HS-5 (cell line): ENCODE data around the gene MAP3K19.

Experiments used
- DNase-seq: peaks from one replicate; pipeline ENCODE4 v3.0.0-alpha.2; 2012; ENCODE audit warnings: low read depth

MAP3K19 gene

DNA sequence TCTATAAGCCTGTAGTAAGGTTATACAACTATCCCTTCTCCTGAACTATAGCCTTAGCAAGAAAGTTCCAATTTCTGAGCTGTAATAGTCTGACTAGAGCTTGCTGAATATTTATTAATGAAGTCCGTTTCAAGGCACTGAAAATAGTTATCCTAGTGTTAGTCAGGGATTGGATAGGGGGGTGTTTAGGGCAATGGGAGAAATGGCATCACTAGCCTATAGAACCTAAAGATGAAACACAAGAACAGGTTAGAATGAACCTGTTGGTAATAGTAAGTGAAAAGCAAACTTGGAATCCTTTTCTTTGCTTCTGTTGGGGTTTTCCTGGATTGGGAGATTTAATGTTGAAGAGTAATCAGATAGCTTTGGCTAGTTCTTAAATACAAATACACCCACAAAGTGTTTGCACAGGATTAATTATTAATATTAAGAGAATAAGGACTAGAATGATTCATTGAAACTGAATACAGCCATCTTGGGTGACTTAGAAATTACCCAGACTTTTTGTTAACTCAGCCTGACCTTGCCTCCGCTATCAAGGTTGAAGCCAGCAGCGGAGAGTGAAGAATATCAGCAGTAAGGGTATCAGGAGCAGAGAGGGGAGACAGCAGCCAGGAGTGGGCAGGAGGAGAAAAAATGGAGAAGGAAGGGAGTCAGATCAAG lies 114.3 kb downstream of the MAP3K19 start:
- DNase-seq = no peak

DNA sequence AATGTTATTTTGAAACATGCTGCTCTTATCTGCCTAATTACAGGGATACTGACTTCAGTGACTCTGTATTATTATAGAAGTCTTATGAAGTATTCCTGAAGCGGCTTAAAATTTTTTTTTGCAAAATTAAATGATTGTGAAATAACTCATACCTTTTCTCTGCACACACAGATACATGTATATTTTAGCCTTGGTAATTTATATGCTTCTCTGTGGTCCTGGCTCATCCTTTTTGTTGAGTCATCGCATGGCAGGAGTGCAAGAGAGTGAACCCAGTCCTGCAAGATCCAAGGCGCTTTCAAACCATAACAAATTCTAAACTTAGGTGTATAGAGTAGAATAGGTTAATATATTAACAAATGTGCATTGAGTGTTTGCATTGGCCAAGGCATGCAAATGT lies 120.1 kb downstream of the MAP3K19 start:
- no peak for DNase-seq

DNA sequence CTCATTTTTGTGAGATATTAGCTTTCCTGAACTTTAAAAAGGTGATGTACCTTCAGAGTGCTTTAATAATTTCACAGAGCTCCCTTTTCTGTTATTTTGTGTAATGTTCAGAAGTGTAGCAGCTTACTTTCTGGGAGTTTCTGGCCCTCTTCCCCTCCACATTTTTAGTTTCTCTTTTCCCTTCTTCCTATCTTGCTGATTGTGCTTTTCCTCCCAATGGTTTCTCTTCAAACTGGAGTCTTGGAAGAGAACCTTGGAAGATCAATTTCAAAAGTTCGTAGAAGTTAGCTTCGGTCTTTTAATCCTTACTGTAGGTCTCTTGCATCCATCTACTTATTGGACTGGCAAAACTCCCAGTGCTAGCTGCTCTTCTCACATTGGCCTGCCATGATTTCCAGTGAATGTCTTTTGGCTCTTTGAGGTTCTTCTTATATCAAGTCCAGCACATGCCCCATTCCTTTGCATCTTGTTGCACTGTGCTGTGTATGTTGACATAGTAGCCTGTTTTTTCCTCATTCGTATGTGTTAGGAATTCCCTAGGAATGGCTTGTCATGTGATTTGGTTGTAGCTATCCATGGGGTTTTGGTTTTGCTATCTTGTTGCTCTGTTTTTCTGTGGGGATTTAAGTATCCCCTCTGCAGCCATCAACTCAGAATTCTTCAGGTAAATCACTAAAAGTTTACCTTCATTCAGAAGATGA lies 120.9 kb downstream of the MAP3K19 start:
- no peak for DNase-seq

DNA sequence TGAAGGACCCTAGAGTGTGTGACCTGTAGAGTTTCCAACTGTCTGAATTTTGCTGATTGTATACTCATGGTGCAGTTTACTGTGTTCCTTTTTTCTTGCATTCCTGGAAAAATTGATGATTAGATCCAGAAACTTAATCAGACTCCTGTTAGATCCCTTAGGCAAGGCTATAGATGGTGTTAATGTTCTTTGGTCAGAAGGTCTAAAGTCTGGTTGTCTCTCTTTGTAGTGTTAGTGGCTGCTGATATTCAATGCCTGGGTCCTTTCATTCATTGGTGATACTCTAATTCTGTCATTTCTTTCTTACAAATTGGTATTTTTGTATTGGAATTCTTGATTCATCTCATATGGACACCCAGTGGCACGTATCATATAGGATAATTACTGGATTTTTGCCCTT lies 122.3 kb downstream of the MAP3K19 start:
- no peak for DNase-seq

DNA sequence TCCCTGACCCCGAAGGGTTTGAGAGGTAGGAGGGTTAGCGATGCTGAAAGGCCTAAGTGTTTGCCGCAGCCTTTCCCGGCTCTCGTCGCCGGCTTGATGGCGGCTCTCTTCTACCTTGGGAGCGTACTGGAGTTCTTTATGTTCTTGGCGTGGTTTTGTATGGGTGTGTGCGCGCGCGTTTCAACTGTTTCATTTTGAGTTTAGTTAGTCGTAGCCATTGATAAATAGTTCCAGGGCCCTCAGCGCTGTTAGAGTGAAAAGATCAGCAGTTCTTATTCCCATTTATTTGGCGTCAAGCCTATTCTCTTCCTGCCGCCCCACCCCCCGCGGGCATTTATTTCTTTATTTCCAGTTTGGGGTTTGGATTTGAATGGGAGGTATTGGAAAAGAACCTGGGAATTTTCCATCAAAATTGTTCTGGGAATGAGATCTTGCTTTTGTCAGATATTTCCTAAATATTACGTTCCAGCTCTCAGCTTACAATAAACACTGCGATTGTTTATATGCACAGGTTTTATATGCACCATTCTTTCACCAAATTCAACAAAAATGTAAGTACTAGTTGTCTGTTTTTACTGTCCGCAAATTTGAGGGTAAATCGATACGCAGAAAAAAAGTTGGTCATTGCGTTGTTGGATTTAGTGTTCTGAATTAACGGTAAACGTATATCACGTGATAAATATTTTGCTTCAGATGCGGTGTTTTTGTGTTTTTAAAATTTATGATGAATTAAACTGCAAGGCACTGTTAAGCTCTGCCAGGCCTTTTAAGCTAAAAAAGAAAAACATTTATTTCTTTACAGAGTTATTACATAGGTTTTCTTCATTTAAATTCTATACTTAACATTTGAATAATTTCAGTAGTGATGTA lies 127.7 kb downstream of the MAP3K19 start:
- DNase-seq = no peak

DNA sequence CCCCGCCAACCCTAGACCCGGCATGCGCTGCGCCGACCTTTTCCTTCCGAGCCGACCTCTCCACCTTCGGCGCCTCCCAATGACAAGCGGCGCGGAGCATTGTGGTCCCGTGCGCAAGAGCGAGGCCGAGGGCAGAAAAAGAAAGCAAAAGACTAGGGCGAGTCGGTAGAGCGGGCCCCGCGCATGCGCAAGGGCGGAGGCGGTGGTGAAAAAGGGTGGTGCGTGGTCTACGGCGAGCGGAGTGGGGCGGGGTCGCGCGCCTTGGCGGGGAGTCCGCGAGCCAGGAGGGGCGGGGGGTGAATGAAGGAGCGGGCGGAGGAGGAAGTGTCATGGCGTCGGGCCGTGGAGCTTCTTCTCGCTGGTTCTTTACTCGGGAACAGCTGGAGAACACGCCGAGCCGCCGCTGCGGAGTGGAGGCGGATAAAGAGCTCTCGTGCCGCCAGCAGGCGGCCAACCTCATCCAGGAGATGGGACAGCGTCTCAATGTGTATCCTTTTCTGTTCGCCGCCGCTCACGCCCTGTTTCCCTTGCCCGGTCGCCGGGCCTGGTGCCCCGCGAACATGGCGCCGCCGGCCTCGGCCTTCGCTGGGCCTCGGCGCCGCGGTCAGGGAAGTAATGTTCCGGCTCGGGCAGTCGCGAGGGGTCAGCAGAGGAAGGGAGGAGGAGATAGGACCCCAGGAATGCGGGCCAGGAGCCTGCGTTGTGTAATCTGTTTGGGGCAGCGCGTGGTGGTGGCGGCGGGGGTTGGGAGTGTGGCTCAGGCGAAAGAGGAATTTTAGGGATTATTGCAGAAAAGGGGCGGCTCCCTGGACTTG lies 128.5 kb downstream of the MAP3K19 start, which contains the start of gene CCNT2:
Gene CCNT2, plus strand, starts transcription at position 297 of the 815 bp plus-strand sequence. Its CDS starts 33 bp downstream, at position 330.
- peak; percentile 96 for DNase-seq

DNA sequence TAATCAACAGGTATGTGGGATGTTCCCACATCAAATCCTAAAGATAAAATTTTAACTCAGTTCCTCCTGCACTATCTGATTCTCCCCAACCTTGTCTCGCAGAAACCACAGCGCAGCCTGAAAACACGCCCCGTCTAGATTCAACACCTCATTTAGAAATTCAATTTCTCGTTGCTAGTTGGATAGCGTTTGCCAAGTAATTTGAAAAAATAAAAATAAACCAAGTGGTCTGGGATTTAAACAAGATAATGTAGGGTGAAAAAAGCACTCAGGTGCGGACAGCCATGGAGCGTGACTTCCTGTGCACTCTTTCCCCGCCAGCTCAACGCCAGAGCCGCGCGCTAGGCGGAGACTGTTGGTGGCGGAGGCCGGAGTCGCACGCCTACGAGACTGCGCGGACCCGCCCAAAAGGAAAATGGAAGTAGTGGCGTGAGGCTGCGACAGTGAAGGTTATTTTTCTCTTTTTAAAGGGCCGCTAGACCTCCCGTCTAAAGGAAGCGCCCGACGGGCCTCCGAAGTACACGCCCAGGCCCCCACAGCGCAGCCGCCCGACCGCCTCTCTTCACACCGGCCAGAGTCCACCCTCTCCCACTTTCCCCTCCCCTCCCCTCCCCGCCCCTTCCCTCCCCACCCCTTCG lies 129.2 kb downstream of the MAP3K19 start:
- peak; percentile 76 for DNase-seq

DNA sequence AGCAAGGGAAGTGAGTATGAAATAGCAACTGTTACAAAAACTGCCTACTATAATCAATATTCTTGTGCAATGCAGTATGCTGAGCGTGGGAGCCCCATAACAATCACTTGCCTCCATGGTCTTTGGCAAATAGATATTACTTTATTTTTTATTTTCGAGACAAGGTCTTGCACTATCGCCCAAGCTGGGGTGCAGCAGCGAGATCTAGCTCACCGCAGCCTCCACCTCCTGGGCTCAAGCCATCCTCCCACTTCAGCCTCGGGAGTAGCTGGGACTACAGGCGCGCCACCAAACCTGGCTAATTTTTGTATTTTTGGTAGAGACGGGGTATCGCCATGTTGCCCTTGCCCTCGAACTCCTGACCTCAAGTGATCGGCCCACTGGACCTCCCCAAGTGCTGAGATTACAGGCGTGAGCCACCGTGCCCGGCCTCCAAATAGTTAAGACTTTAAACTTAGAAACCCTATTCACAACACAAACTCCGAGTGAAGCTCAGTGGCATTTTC lies 129.8 kb downstream of the MAP3K19 start:
- DNase-seq = no peak
